Measurements from ENCODE around the gene CD248. TPM values are rescaled to one million over a fixed set of nuclear protein-coding genes. Genes with fewer than 3 reads are reported as not detected.
A peak's percentile ranks its signal among the peaks of the same experiment; 100 is the strongest.

CD248 gene
- total RNA-seq, 1 experiment from 2014 or later, result 2.6 TPM

GRCh38 chr11:66311965-66312548, 4.8 kb downstream of the CD248 start (continued):
- TF ChIP-seq ZBTB43 (CRISPR knock-in tag; IDR thresholded peaks at IDR 0.05) (0 out of 2 replicates have a peak, but pooled peaks have one; percentile 61), MLX (CRISPR knock-in tag; IDR thresholded peaks at IDR 0.05) (no peak), ZBTB21 (CRISPR knock-in tag; IDR thresholded peaks at IDR 0.05; ENCODE audit: borderline replicate concordance) (no peak), TEAD1 (CRISPR knock-in tag; IDR thresholded peaks at IDR 0.05) (0 out of 2 replicates have a peak, but pooled peaks have one; percentile 26), ZNF416 (CRISPR knock-in tag; IDR thresholded peaks at IDR 0.05) (no peak), ZNF219 (CRISPR knock-in tag; IDR thresholded peaks at IDR 0.05; ENCODE audit: borderline replicate concordance) (no peak), NFE2L1 (CRISPR knock-in tag; IDR thresholded peaks at IDR 0.05) (no peak), JUN (CRISPR knock-in tag; IDR thresholded peaks at IDR 0.05) (no peak), ERG (CRISPR knock-in tag; IDR thresholded peaks at IDR 0.05) (no peak), CREB1 (CRISPR knock-in tag; IDR thresholded peaks at IDR 0.05) (no peak), MYBL2 (CRISPR knock-in tag; IDR thresholded peaks at IDR 0.05) (peak; percentile 32; the same call in 1 of the 2 replicates), ZNF121 (CRISPR knock-in tag; IDR thresholded peaks at IDR 0.05) (peak; percentile 66; the same call in 1 of the 2 replicates), AR (CRISPR knock-in tag; IDR thresholded peaks at IDR 0.05) (no peak), ZMAT4 (CRISPR knock-in tag; IDR thresholded peaks at IDR 0.05) (no peak), SOX15 (CRISPR knock-in tag; IDR thresholded peaks at IDR 0.05) (no peak), NFYB (CRISPR knock-in tag; conservative IDR thresholded peaks at IDR 0.05; ENCODE audit: low read depth) (no peak), OVOL2 (CRISPR knock-in tag; IDR thresholded peaks at IDR 0.05; ENCODE audit: borderline replicate concordance) (no peak), ZNF138 (CRISPR knock-in tag; conservative IDR thresholded peaks at IDR 0.05) (no peak), SP1 (CRISPR knock-in tag; conservative IDR thresholded peaks at IDR 0.05) (peak; percentile 86), E2F4 (CRISPR knock-in tag; IDR thresholded peaks at IDR 0.05; ENCODE audit: borderline replicate concordance, low read depth) (no peak), FOXP4 (CRISPR knock-in tag; IDR thresholded peaks at IDR 0.05) (0 out of 2 replicates have a peak, but pooled peaks have one; percentile 34), PREB (CRISPR knock-in tag; IDR thresholded peaks at IDR 0.05; ENCODE audit: borderline replicate concordance) (no peak), FOXP1 (CRISPR knock-in tag; IDR thresholded peaks at IDR 0.05; ENCODE audit: borderline replicate concordance) (peak; percentile 93), E2F1 (CRISPR knock-in tag; IDR thresholded peaks at IDR 0.05) (no peak), ESRRA (CRISPR knock-in tag; IDR thresholded peaks at IDR 0.05; ENCODE audit: borderline replicate concordance) (no peak), EMX1 (CRISPR knock-in tag; IDR thresholded peaks at IDR 0.05) (no peak), ETV6 (CRISPR knock-in tag; IDR thresholded peaks at IDR 0.05) (peak; percentile 67; the same call in 1 of the 2 replicates), ELF4 (CRISPR knock-in tag; IDR thresholded peaks at IDR 0.05; ENCODE audit: low read depth) (no peak), NFATC4 (CRISPR knock-in tag; IDR thresholded peaks at IDR 0.05) (no peak)
